Measurements from ENCODE around the gene ANXA2. TPM values are rescaled to one million over a fixed set of nuclear protein-coding genes. Genes with fewer than 3 reads are reported as not detected.

Gene ANXA2
- total and polyA plus RNA-seq, 3 experiments from 2014 or later = 212 to 471 (median 219) TPM

DNA sequence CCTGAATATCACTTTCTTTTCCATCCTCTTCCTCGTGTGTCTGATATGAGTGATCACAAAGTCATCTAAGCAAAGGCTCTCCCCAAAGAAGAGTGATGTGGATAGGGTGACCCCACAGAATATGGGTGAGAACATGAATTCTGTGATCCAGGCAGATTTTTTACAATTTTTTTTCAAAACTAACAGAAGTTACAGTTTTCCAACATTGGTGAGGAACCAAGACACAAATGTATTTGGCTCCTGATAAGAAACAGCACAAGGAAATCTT, 27.0 kb downstream of the ANXA2 start:
- no peak for DNase-seq
- peaks cover 11 to 31% (median 28%) of the 10 kb centered on the region in 3 donors for H3K4me1 Mint-ChIP-seq
- Histone ChIP-seq H3K4me3 (ENCODE audit: low read length) (no peak overlapping the region), H3K27me3 (ENCODE audit: insufficient read depth, low read length, poor library complexity, severe bottlenecking) (no peaks in the 10 kb centered on the region), H3K27ac (ENCODE audit: low read depth, low read length) (no peak overlapping the region), H3K4me1 (ENCODE audit: insufficient read depth, low read length) (no peaks in the 10 kb centered on the region), H3K9me3 (ENCODE audit: low read length) (no peaks in the 10 kb centered on the region), H3K36me3 (ENCODE audit: insufficient read depth, low read length) (peaks cover 10% of the 10 kb centered on the region)
- H3K9me3 Mint-ChIP-seq = no peaks in the 10 kb centered on the region
- H3K4me3 Mint-ChIP-seq = no peak overlapping the region
- H3K36me3 Mint-ChIP-seq = peaks cover 0 to 66% (median 9%) of the 10 kb centered on the region in 3 donors
- H3K27ac Mint-ChIP-seq = peak overlapping the region in 5 of 8 donors; percentile 44 to 81 (median 60)
- ChIA-PET CTCF (interaction anchor here (0.8 kb wide), 1 partner anchor 12 kb away, joined by 3 read pairs; no protein-coding TSS in a partner anchor), POLR2A (no interaction called here)
- H3K27me3 Mint-ChIP-seq = no peaks in the 10 kb centered on the region

DNA sequence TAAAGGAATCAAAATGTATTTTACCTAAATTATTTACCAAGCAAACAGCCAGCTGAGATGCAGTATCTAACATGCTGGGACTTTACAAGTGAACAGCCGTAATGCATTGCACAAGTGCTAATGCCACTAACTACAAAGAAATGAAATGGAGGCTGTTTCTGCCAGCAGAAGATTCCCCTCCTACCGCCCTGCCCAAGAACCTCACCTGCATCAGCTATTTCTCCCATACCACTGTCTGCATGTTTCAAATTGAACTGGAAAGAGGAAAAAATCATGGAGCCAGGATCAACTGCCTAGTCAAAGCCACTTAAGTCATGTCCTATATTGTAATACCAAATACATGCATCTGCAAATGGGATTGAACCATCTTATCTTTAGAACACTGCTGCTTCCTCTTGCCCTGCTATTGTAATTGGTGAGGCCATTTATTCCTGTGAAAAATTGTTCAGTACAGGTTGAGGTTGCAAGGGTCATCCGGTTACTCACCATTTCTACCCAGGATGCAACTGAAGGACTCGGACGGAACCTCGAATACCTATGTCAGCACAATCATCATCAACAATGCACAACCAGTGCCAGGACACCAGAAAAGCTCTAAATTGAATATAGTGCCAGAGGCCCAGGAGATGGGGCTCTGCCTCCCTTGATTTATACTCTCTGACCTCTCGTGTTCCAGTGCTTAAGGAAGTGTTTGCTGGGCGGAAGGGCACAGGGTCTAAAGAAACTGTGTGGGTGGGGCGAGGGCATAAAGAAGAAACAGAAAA, 27.5 kb downstream of the ANXA2 start:
- ChIA-PET CTCF (interaction anchor here (0.8 kb wide), 1 partner anchor 11 kb away, joined by 3 read pairs; no protein-coding TSS in a partner anchor), POLR2A (no interaction called here)
- Mint-ChIP-seq H3K36me3 (peaks cover 2 to 62% (median 7%) of the 10 kb centered on the region in 3 donors), H3K9me3 (no peaks in the 10 kb centered on the region), H3K27ac (peak overlapping the region in 6 of 8 donors; percentile 44 to 81 (median 58)), H3K4me3 (no peak overlapping the region), H3K27me3 (no peaks in the 10 kb centered on the region), H3K4me1 (peaks cover 11 to 29% (median 26%) of the 10 kb centered on the region in 3 donors)
- DNase-seq = no peak
- no peaks in the 10 kb centered on the region for H3K27me3 ChIP-seq (ENCODE audit: insufficient read depth, low read length, poor library complexity, severe bottlenecking)
- H3K4me3 ChIP-seq (ENCODE audit: low read length) = no peak overlapping the region
- H3K4me1 ChIP-seq (ENCODE audit: insufficient read depth, low read length) = no peaks in the 10 kb centered on the region
- peaks cover 10% of the 10 kb centered on the region for H3K36me3 ChIP-seq (ENCODE audit: insufficient read depth, low read length)
- no peaks in the 10 kb centered on the region for H3K9me3 ChIP-seq (ENCODE audit: low read length)
- H3K27ac ChIP-seq (ENCODE audit: low read depth, low read length) = no peak overlapping the region

DNA sequence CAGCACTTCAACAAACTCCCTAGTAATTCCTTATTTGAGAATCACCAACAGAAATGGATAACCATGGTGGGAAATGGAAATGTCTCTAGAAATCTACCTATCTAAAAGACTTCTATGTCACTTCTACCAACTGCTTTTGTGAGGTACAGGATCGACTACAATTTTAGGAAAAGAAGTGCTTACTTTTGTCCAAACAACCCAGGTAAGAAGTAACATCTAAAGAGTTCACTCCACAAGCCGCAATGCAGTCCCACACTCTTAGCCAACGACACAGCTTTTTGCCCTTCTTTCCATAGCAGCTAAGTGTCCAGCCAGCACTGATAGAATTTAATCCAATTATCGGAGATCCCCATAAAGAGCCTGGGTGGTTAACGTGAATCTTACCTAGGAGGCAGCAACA, 28.1 kb downstream of the ANXA2 start:
- Mint-ChIP-seq H3K36me3 (peaks cover 3 to 59% (median 7%) of the 10 kb centered on the region in 3 donors), H3K4me3 (no peak overlapping the region), H3K27ac (peak overlapping the region in 6 of 8 donors; percentile 1 to 68 (median 56)), H3K4me1 (peaks cover 12 to 27% (median 26%) of the 10 kb centered on the region in 3 donors), H3K9me3 (no peaks in the 10 kb centered on the region), H3K27me3 (no peaks in the 10 kb centered on the region)
- Histone ChIP-seq H3K27me3 (ENCODE audit: insufficient read depth, low read length, poor library complexity, severe bottlenecking) (no peaks in the 10 kb centered on the region), H3K36me3 (ENCODE audit: insufficient read depth, low read length) (peaks cover 10% of the 10 kb centered on the region), H3K4me1 (ENCODE audit: insufficient read depth, low read length) (no peaks in the 10 kb centered on the region), H3K27ac (ENCODE audit: low read depth, low read length) (no peak overlapping the region), H3K9me3 (ENCODE audit: low read length) (no peaks in the 10 kb centered on the region), H3K4me3 (ENCODE audit: low read length) (no peak overlapping the region)
- CTCF ChIA-PET = no interaction called here
- POLR2A ChIA-PET = no interaction called here
- DNase-seq = no peak

DNA sequence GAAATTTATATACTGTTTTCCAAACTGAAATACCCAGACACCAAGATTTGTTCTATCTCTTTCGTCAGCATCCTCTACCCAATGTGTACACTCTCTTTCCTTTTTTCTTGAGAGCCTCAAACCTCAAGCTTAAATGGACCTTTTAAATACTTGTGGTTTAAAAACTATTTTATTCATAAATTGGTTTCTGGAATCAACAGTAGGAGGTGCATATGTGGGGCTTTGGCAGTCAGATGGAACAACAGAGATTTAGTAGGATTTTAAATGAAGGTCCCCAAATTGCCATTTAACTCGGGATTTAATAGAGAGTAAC, 33.2 kb downstream of the ANXA2 start:
- Mint-ChIP-seq H3K4me1 (peaks cover 20 to 35% (median 33%) of the 10 kb centered on the region in 3 donors), H3K9me3 (no peaks in the 10 kb centered on the region), H3K36me3 (peaks cover 3 to 67% (median 8%) of the 10 kb centered on the region in 3 donors), H3K27me3 (peaks cover 0 to 3% of the 10 kb centered on the region in 2 donors), H3K4me3 (no peak overlapping the region), H3K27ac (peak overlapping the region in 4 of 8 donors; percentile 35 to 75 (median 52))
- ChIA-PET POLR2A (no interaction called here), CTCF (no interaction called here)
- Histone ChIP-seq H3K4me1 (ENCODE audit: insufficient read depth, low read length) (peaks cover 11% of the 10 kb centered on the region), H3K9me3 (ENCODE audit: low read length) (no peaks in the 10 kb centered on the region), H3K36me3 (ENCODE audit: insufficient read depth, low read length) (peaks cover 3% of the 10 kb centered on the region), H3K4me3 (ENCODE audit: low read length) (no peak overlapping the region), H3K27me3 (ENCODE audit: insufficient read depth, low read length, poor library complexity, severe bottlenecking) (no peaks in the 10 kb centered on the region), H3K27ac (ENCODE audit: low read depth, low read length) (no peak overlapping the region)
- DNase-seq = no peak

DNA sequence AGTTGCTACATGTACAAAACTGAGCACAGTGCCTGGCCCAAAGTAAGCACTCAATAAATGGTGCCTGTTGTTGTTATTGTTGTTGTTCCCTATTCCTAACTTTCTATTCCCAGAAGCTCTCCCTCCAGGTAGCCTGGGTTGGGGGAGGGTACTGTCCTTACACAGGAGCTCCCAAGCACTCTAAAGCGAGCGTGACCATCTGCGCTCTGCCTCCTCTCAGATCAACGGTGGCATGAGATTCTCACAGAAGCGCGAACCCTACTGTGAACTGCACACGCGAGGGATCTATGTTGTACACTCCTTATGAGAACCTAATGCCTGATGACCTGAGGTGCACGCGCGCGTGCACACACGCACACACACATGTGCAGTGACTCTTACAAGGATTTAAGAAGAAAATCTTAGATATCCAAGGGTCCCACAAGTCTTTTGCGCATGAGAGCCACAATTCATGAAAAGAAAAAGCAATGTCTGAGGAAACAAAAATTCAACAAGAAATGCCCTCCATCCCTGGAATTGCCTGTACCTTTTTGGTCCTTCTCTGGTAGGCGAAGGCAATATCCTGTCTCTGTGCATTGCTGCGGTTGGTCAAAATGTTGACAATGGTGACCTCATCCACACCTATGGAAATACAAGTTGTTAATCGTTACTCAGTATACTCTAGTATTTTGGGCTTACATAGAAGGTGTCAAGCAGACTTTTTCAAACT, 33.7 kb downstream of the ANXA2 start:
- ChIA-PET POLR2A (interaction anchor here (0.5 kb wide), 1 partner anchor 1377 kb away, joined by 3 read pairs; the partner anchor contains the start of gene RNF111), CTCF (interaction anchor here (2.1 kb wide), 1 partner anchor 157 kb away, joined by 10 read pairs; no protein-coding TSS in a partner anchor)
- H3K4me1 ChIP-seq (ENCODE audit: insufficient read depth, low read length) = peaks cover 11% of the 10 kb centered on the region
- Mint-ChIP-seq H3K36me3 (peaks cover 3 to 67% (median 8%) of the 10 kb centered on the region in 3 donors), H3K9me3 (no peaks in the 10 kb centered on the region), H3K27me3 (peaks cover 0 to 3% of the 10 kb centered on the region in 2 donors), H3K4me1 (peaks cover 20 to 34% (median 28%) of the 10 kb centered on the region in 3 donors), H3K27ac (peak overlapping the region in 6 of 8 donors; percentile 21 to 75 (median 46)), H3K4me3 (no peak overlapping the region)
- H3K36me3 ChIP-seq (ENCODE audit: insufficient read depth, low read length) = peaks cover 3% of the 10 kb centered on the region
- DNase-seq = no peak
- H3K9me3 ChIP-seq (ENCODE audit: low read length) = no peaks in the 10 kb centered on the region
- H3K27me3 ChIP-seq (ENCODE audit: insufficient read depth, low read length, poor library complexity, severe bottlenecking) = no peaks in the 10 kb centered on the region
- H3K4me3 ChIP-seq (ENCODE audit: low read length) = no peak overlapping the region
- no peak overlapping the region for H3K27ac ChIP-seq (ENCODE audit: low read depth, low read length)

DNA sequence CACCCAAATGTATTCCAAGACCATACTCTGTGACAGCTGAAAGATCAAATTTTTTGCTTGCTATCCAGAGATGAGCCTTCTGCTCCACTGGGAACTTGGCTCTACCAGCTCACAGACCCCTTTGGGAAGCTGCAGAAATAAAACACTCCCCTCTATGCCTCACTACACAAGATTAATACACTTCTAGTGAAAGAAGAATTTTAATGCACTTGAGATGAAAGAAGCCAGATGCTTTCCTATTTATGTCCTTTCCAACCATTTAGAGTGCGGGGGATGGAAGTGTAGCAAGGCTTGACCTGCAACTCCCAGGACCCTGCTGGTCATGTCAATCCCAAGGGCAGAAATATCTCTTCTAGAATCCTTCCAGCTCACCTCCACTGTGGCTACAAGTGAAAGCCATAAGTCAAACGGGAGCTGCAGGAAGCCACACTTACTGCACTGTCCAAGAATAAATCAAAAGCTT, 34.7 kb downstream of the ANXA2 start:
- H3K36me3 ChIP-seq (ENCODE audit: insufficient read depth, low read length) = peaks cover 3% of the 10 kb centered on the region
- Mint-ChIP-seq H3K4me3 (no peak overlapping the region), H3K9me3 (no peaks in the 10 kb centered on the region), H3K27ac (peak overlapping the region in 7 of 8 donors; percentile 35 to 77 (median 65)), H3K27me3 (peaks cover 0 to 3% of the 10 kb centered on the region in 2 donors), H3K36me3 (peaks cover 3 to 70% (median 14%) of the 10 kb centered on the region in 3 donors), H3K4me1 (peaks cover 20 to 34% (median 28%) of the 10 kb centered on the region in 3 donors)
- ChIA-PET CTCF (interaction anchor here (2.1 kb wide), 1 partner anchor 158 kb away, joined by 10 read pairs; no protein-coding TSS in a partner anchor), POLR2A (interaction anchor here (0.6 to 0.7 kb wide), 2 partner anchors 112 to 115 kb away, joined by 3 to 10 read pairs; no protein-coding TSS in a partner anchor)
- no peaks in the 10 kb centered on the region for H3K9me3 ChIP-seq (ENCODE audit: low read length)
- H3K27ac ChIP-seq (ENCODE audit: low read depth, low read length) = no peak overlapping the region
- no peaks in the 10 kb centered on the region for H3K27me3 ChIP-seq (ENCODE audit: insufficient read depth, low read length, poor library complexity, severe bottlenecking)
- no peak overlapping the region for H3K4me3 ChIP-seq (ENCODE audit: low read length)
- peaks cover 11% of the 10 kb centered on the region for H3K4me1 ChIP-seq (ENCODE audit: insufficient read depth, low read length)
- no peak for DNase-seq

DNA sequence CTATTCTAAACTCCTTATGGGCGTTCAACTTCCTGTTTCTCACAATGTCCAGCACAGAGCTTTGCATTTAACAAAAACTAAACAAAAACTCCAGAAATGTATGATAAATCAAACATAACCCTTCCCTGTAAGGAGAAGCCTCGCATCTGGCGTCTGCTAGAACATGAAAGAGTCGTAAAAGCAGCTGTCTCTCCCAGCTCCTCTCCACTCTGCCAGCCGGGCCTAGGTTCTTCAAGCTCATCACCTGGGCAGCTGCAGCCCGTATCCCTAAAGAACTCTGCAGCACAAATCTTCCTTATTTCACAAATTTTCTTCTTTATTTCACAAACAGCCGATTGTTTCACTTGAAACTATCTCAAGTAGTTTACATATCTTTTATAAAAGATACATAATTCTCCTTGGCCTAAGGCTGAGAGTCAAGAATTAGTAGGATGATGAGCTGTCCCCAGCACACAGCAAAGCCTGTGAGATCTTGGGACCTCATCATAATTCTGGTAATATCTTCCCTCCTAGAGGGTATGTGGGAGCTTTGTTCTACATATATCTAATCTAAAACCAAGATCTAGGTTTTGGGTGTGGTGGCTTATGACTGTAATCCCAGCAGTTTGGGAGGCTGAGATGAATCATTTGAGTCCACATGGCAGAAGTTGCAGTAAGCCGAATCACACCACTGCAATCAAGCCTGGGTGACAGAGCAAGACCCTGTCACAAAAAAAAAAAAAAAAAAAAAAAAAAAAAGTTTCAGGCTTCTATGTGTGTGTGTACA, 35.3 kb downstream of the ANXA2 start:
- Mint-ChIP-seq H3K36me3 (peaks cover 3 to 73% (median 14%) of the 10 kb centered on the region in 3 donors), H3K4me3 (no peak overlapping the region), H3K9me3 (no peaks in the 10 kb centered on the region), H3K27me3 (peaks cover 0 to 3% of the 10 kb centered on the region in 2 donors), H3K27ac (peak overlapping the region; percentile 5 to 96 (median 48)), H3K4me1 (peaks cover 20 to 34% (median 28%) of the 10 kb centered on the region in 3 donors)
- H3K4me3 ChIP-seq (ENCODE audit: low read length) = no peak overlapping the region
- ChIA-PET CTCF (interaction anchor here (2.1 kb wide), 1 partner anchor 159 kb away, joined by 10 read pairs; no protein-coding TSS in a partner anchor), POLR2A (interaction anchor here (0.6 to 0.7 kb wide), 2 partner anchors 113 to 116 kb away, joined by 3 to 10 read pairs; no protein-coding TSS in a partner anchor)
- peaks cover 11% of the 10 kb centered on the region for H3K4me1 ChIP-seq (ENCODE audit: insufficient read depth, low read length)
- DNase-seq = no peak
- H3K27me3 ChIP-seq (ENCODE audit: insufficient read depth, low read length, poor library complexity, severe bottlenecking) = no peaks in the 10 kb centered on the region
- peaks cover 3% of the 10 kb centered on the region for H3K36me3 ChIP-seq (ENCODE audit: insufficient read depth, low read length)
- H3K9me3 ChIP-seq (ENCODE audit: low read length) = no peaks in the 10 kb centered on the region
- no peak overlapping the region for H3K27ac ChIP-seq (ENCODE audit: low read depth, low read length)

Measured in CD8-positive, alpha-beta memory T cell (primary cell).